HG03442 (cell line): ENCODE results near the gene PRKCSH.
"Not testable (repeated sequence)": the region's sequence is repeated elsewhere in the genome, so short reads cannot be mapped to it uniquely, and the experiment has no call there.

Experiments used
- ATAC-seq: cut with Tn5 transposase; IDR thresholded peaks from one replicate; pipeline ENCODE4 v1.9.1; 2021; ENCODE audit warnings: mild to moderate bottlenecking, moderate library complexity; ENCODE audit not compliant: unreplicated experiment

The PRKCSH gene

DNA sequence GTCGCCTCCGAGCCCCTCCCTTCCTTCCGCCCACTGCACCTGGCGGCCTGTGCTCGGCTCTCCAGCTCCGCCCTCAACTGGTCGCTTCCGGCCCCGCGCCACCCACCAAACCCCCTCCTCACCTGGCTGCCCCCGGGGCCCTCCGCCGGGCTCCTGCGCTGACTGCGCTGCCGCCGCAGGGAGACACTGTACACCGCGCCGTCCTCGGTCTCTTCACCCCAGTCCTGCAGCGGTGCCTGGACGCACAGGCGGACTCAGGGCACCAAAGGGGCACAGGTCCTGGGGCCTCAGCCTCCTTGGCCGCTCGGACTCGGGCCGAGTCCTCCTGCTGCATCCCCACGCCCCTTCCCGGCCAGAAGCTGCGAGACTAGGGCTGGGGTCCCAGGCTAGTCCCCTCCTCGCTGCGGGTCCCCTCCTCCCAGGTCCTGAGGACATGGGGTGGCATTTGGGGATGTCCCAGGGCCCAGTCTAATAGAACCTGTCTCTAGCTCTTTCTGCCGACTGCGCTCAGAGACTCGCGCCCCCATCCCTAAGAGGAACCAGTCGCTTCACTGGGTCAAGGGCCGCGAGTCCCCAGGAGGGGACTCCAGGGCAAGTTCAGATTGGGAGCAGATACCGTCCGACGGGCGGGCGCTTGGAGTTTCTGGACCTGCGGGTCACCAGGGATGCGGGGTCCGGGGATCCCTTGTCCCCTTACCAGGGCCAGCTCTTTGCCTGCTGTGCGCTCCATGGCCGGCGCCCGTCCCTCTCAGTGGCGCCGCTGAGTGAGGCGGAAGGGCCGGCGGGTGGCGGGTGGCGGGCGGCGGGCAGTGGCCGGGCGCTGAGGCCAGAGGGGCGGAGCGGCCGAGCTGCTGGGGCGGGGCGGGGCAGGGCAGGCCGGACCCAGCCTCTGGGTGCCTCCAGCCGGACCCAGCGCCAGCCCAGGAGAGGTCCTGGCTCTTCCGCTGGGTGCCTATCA is 16.6 kb upstream of the PRKCSH start, which contains the start of gene RGL3:
Gene RGL3 (minus strand): TSS at position 766 of the 958 bp plus-strand sequence. CDS start 36 bp downstream, at position 730.
- no peak for ATAC-seq

- ATAC-seq, result no peak
These were observed 14.7 kb upstream of the PRKCSH start for GRCh38 chr19:11420429-11421370.

DNA sequence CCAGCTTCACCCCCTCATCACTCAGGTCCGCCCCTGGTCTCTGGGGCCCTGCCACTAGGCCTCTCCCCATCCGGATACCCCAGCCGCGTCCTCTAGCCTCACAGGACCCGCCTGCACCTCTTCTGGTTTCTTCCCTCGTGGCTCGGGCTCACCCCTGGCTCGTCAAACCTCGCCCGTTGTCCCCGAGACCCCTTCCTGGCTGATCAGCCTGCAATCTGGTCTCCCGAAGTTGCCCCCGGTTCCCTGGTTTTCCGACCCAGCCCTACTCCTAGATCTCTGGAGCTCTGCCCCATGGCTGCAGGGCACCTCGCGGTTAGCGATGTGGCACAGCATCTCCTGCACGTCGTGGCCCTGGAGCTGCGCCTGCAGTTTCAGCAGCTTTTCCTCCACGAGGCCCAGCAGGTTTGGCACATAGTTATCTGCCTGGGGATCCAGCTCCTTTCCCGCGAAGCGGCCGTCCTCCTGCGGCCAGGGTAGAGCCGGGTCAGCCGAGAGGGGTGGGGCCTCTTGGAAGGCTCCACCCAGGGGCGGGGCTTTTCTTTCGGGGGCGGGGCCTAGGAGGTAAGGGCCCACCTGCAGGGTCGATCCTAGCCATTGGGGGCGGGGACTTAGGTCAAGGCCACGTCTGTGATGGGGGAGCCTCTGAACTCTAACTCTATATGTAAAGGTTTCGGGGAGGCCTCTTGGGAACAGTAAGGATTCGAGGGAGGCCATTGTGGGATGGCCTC is 13.9 kb upstream of the PRKCSH start:
- no peak for ATAC-seq

DNA sequence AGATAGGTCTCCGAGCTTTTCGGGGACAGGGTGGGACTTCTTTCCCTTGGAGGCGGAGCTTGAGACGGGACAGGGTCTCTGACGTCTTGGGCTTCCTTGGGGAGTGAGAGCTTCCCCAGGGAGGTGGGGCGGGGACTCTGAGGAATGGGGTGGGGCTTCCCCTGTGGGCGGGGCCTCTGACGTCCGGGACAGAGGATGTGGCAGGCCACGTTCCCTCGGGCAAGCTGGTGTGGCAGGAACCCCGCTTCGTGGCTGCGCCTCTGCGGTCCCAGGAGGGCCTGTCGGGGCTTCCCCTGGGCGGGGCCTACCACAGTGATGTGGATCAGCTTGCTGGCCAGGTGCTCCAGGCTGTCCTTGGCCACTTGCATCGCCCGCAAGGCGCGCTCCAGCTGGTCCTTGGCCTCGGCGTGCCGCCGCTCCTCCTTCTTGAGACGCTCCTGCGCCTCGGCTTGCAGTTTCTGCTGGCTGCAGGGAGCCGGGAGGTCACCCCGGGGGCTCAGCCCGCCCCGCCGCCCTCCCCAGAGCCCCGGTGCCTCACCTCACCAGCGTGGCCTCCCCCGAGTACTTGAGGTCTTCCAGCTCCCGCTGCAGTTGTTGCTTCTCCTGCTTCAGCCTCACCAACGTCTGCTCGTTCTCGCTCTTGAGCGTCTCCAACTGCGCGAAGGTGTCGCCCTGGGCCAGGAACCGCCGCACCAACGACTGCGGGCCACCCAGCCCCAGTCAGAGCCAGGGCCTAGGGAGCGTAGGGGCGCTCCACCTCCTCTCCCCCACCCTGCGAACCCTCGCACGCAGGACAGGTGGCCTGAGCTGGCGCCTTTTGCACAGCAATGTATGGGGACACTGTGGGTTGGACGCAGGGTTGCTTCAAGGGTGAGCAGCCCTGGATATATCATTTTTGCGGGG is 13.0 kb upstream of the PRKCSH start:
- ATAC-seq, result no peak

DNA sequence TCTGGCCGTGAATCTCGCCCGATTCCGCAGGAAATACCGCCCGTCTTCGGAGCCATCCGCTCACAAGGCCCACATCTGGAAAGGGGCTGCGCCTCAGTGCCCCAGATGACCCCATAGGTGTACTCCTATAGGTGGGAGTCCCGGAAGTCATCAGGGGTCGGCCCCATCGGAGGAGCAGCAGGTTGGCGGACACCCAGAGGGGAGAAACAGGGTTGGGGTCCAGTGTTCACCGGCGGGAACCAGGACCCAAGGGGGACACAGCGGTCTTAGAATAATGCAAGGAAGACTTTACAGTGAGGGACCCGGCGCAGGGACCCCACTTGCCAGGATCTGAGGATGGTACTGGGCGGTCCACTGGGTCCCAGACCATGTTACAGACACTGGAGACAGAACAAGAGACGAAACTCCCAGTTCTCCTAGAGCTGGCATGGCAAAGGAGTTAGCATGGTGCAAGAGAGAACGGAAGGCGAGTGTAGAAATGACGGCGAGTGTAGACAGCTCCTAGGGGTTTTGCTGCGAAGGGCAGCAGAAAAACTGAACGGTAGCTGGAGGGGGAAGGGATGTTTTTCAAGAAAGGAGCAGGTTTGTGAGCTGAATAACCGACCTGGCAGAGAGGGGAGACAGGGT is 12.2 kb upstream of the PRKCSH start:
- no peak for ATAC-seq

GRCh38 chr19:11423791-11424181 is 11.6 kb upstream of the PRKCSH start:
- ATAC-seq, result no peak

DNA sequence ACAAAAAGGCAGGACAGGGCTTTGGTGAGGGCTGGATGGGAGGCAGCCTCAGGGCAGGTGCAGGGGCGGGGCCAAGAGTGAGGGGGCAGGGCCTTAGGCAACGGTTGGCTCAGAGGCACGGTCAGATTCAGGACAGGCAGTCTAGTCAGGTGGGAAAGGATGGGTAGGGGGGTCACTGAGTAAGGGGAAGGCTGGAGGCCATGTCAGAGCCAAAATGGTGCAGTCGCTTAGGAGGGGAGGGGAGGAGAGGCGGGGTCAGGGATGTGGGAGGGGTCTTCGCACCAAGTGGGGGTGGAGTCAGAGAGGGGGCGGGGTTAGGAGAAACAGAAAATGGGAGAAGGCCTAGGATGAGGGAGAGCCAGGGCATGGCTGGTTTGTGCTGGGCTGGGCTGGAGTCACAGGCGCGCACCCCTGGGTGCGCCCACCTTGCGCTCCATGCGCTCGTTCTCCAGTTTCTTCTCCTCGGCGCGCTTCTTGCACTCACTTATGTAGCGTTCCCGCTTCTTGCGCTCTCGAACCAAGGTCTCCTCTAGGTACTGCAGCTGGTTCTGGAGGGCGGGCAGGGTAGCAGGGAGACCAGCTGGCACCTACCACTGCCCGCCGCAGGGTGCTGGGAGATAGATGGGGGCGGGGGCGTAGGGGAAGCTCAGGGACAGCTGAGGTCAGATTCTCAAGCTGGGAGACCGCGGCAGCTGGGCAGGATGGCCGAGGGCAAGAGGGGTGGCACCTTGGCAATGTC is 9.5 kb upstream of the PRKCSH start:
- no peak for ATAC-seq

- ATAC-seq, result no peak
These were observed 8.8 kb upstream of the PRKCSH start for GRCh38 chr19:11426656-11427055.

- ATAC-seq, result not testable (repeated sequence)
These were observed 1.9 kb upstream of the PRKCSH start for GRCh38 chr19:11433526-11433925.

DNA sequence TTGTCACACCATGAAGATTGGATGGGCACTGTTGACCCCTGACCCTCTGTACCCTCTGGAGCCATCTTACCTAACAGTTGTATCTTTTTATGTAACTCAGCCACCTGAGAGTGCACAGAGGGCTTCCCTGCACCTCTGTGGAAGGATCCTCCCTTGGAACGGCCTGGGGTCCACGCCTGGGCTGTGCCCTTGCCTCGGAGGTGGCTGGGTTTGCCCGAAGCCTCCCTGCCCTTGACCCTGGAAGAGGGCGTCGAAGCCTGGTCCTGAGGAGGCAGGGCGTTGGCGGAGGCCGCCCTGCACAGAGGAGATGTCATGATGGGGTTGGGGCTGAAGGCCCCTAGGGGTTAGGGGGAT is 755 bp upstream of the PRKCSH start:
- peak; percentile 13 for ATAC-seq

- no peak for ATAC-seq
These were observed 438 bp downstream of the PRKCSH start for GRCh38 chr19:11435833-11436313.

GRCh38 chr19:11437955-11438354 is 2.5 kb downstream of the PRKCSH start:
- ATAC-seq, result no peak

DNA sequence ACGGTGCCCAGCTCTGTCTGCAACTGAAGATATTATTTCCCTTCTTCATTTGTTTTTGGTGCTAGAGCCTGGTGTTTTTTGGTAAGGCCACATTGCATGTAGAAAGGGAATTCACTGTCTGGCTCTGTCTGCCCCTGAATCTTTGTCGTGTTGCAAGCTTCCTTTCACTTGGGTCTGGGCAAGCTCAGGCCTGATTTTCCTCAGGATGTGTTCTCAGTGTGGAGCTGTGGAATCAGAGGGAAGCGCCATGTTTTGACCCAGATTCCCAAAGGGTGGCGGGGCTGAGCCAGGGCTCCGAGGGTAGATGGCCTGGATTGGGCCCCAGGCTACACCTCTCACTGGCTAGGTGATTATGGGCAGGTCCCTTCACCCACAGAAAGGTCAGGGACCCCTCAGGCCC is 8.6 kb downstream of the PRKCSH start:
- no peak for ATAC-seq

- ATAC-seq, result no peak
These were observed 9.7 kb downstream of the PRKCSH start for GRCh38 chr19:11445141-11445540.

GRCh38 chr19:11446271-11446651 is 10.8 kb downstream of the PRKCSH start:
- no peak for ATAC-seq

- no peak for ATAC-seq
These were observed 11.3 kb downstream of the PRKCSH start for GRCh38 chr19:11446652-11447301.

DNA sequence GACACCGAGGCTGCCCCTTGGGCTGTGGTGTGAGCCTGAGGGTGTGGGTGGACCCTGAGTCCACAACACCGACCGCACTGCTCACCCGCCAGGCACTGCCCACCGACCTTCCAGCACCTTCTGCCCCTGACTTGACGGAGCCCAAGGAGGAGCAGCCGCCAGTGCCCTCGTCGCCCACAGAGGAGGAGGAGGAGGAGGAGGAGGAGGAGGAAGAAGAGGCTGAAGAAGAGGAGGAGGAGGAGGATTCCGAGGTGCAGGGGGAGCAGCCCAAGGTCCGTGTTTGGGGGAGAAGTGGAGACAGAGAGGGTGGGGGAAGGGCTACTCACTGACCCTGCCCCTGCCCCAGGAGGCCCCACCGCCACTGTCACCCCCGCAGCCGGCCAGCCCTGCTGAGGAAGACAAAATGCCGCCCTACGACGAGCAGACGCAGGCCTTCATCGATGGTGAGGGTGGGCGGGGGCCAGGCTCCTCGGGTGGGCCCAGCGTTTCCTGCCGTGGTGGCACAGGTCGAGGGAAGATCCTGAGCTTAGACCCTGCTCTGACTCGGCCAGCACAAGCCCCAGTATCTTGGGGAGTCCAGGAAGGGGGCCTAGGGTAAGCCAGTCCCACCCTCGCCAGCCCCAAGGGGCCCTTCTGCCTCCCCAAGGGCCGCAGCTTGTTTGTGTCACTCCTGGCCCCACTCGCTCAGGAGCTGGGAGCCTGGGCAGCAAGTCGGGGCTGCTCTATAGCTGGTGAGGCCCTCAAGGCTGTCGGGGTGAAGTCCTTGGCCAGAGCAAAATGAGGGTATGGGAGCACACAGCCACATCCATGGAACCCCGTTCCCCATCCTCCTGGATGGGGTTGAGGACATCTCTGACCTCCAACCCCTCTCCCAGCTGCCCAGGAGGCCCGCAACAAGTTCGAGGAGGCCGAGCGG is 12.2 kb downstream of the PRKCSH start:
- no peak for ATAC-seq
